Measurements from ENCODE around the gene PUDP.
"Not testable (repeated sequence)": the region's sequence is repeated elsewhere in the genome, so short reads cannot be mapped to it uniquely, and the experiment has no call there.

PUDP gene

DNA sequence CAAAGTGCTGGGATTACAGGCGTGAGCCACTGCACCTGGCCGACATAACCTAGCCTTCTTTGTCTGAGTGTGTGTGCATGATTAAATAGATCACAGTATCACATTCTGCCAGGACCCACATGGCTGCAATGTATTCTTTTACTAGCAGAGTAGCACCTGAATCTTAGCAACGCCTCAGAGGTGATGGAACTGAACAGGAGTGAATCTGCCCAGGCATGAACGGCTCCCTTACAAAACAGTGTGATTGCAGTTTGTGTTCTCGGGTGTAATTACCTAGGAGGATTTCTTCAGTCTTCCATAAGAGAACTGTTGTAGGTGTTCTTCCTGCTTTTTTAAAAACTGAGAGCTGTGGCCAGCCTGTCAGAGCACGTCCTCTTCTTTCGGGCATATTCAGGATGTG is 123.1 kb downstream of the PUDP start:
- DNase-seq = no peak

GRCh38 chrX:7022996-7023395 is 125.0 kb downstream of the PUDP start:
- not testable (repeated sequence) for DNase-seq

DNA sequence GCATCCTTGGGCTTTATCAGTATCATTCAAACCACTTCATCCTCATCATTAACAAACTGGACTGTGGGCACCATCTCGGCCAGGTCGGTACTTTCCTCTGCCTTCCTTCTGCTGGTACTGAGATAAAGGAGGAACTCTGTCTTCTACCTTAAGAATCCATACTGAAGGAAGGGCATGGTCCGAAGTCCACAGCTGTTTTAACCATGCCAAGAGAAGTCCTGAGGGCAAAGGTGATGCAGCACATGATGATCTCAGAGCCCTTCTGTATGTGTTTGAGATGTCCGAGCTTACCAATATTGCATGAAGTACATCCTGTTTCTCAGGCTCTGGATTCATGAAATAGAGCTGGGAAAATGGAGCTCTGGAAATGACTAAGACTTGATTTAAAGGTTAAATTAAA is 126.0 kb downstream of the PUDP start:
- DNase-seq = no peak

- DNase-seq = no peak
These were observed 128.4 kb downstream of the PUDP start for GRCh38 chrX:7019555-7019954.

DNA sequence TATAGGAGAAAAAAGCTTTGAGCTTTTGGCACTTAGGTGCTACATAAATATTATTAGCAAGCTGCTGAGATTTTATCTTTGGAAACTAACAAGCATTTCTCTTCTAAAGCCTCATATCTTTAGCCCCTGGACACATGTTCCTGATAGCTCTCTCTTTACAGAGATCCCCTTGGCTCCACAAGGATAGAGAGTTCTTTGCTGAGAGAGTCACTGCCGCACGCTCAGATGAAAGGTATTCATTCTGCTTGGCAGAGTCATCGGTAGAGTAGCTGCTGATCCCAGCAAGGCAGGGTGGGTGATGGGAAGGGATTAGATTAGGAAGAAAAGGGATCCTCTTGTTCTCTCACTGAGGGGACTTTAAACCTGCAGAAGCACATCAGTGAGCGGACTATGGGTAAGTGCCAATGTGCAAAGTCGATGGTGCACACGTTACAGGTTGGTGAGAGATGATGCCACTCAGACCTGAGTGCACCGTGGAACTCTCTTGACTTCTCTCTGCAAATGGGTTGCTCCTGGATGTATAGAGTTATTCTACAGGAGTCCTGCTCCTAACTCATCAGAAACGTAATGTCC is 135.6 kb downstream of the PUDP start:
- DNase-seq = not testable (repeated sequence)

GRCh38 chrX:7010897-7011296 is 137.1 kb downstream of the PUDP start:
- not testable (repeated sequence) for DNase-seq

GRCh38 chrX:7007328-7007727 is 140.6 kb downstream of the PUDP start:
- DNase-seq = not testable (repeated sequence)
